ENCODE results near the gene PAPLN.

DNA sequence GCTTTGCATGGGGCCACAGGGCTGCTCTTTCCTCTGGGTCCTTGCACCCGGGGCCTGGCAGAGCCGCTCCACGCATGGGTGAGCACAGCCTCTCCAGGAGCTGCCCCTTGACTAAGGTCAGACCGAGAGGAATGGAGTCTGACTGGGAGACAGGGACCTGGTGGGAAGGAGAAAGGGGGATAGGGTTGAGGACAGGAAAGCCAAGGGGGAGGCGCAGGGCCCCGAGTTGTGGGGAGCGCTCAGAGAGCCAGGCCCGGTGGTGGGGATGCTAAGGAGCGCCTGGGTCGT lies 16.0 kb downstream of the PAPLN start:
- TF ChIP-seq, protein P1, sequence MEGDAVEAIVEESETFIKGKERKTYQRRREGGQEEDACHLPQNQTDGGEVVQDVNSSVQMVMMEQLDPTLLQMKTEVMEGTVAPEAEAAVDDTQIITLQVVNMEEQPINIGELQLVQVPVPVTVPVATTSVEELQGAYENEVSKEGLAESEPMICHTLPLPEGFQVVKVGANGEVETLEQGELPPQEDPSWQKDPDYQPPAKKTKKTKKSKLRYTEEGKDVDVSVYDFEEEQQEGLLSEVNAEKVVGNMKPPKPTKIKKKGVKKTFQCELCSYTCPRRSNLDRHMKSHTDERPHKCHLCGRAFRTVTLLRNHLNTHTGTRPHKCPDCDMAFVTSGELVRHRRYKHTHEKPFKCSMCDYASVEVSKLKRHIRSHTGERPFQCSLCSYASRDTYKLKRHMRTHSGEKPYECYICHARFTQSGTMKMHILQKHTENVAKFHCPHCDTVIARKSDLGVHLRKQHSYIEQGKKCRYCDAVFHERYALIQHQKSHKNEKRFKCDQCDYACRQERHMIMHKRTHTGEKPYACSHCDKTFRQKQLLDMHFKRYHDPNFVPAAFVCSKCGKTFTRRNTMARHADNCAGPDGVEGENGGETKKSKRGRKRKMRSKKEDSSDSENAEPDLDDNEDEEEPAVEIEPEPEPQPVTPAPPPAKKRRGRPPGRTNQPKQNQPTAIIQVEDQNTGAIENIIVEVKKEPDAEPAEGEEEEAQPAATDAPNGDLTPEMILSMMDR (conservative IDR thresholded peaks at IDR 0.05; ENCODE audit: low read depth in 2 of 2): no peak
- TF ChIP-seq, protein P2, sequence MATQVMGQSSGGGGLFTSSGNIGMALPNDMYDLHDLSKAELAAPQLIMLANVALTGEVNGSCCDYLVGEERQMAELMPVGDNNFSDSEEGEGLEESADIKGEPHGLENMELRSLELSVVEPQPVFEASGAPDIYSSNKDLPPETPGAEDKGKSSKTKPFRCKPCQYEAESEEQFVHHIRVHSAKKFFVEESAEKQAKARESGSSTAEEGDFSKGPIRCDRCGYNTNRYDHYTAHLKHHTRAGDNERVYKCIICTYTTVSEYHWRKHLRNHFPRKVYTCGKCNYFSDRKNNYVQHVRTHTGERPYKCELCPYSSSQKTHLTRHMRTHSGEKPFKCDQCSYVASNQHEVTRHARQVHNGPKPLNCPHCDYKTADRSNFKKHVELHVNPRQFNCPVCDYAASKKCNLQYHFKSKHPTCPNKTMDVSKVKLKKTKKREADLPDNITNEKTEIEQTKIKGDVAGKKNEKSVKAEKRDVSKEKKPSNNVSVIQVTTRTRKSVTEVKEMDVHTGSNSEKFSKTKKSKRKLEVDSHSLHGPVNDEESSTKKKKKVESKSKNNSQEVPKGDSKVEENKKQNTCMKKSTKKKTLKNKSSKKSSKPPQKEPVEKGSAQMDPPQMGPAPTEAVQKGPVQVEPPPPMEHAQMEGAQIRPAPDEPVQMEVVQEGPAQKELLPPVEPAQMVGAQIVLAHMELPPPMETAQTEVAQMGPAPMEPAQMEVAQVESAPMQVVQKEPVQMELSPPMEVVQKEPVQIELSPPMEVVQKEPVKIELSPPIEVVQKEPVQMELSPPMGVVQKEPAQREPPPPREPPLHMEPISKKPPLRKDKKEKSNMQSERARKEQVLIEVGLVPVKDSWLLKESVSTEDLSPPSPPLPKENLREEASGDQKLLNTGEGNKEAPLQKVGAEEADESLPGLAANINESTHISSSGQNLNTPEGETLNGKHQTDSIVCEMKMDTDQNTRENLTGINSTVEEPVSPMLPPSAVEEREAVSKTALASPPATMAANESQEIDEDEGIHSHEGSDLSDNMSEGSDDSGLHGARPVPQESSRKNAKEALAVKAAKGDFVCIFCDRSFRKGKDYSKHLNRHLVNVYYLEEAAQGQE (IDR thresholded peaks at IDR 0.05; ENCODE audit: unreplicated experiment): no peak
- TF ChIP-seq POLR2AphosphoS5 (IDR thresholded peaks at IDR 0.05; ENCODE audit: low read depth): no peak
- TF ChIP-seq, protein P3, sequence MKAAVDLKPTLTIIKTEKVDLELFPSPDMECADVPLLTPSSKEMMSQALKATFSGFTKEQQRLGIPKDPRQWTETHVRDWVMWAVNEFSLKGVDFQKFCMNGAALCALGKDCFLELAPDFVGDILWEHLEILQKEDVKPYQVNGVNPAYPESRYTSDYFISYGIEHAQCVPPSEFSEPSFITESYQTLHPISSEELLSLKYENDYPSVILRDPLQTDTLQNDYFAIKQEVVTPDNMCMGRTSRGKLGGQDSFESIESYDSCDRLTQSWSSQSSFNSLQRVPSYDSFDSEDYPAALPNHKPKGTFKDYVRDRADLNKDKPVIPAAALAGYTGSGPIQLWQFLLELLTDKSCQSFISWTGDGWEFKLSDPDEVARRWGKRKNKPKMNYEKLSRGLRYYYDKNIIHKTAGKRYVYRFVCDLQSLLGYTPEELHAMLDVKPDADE (IDR thresholded peaks at IDR 0.05): no peak
- TF ChIP-seq EZH2 (IDR thresholded peaks at IDR 0.05; ENCODE audit: low read depth, unreplicated experiment): no peak
- no peak for TF ChIP-seq ZNF331 (CRISPR knock-in tag; IDR thresholded peaks at IDR 0.05; ENCODE audit: low read depth)
- no peak for TF ChIP-seq JUNB (IDR thresholded peaks at IDR 0.05; ENCODE audit: unreplicated experiment)
- no peak for TF ChIP-seq EZH2phosphoT487 (IDR thresholded peaks at IDR 0.05; ENCODE audit: unreplicated experiment)
- TF ChIP-seq CREB1 (CRISPR knock-in tag; IDR thresholded peaks at IDR 0.05; ENCODE audit: low read depth): no peak
- TF ChIP-seq NANOG (IDR thresholded peaks at IDR 0.05; ENCODE audit: borderline replicate concordance): no peak
- no peak for TF ChIP-seq ZNF114 (CRISPR knock-in tag; IDR thresholded peaks at IDR 0.05)

Data from GM23338 (cell line).